ENCODE results near the gene WDFY3. TPM values are rescaled to one million over a fixed set of nuclear protein-coding genes. Genes with fewer than 3 reads are reported as not detected.

Gene WDFY3
- total and polyA plus RNA-seq, 7 donors = 3.2 to 54.2 (median 38.2) TPM

- Histone ChIP-seq H3K27me3 (ENCODE audit: insufficient read depth in 3 of 3, low read length in 2 of 3) (no peaks in the 10 kb centered on the region), H3K9me3 (no peaks in the 10 kb centered on the region), H3K4me1 (peaks cover 6% of the 10 kb centered on the region), H3K4me3 (no peak overlapping the region), H3K27ac (no peak overlapping the region), H3K36me3 (ENCODE audit: insufficient read depth in 1 of 2, low read depth in 1 of 2) (peaks cover 4 to 21% of the 10 kb centered on the region in 2 donors)
- TF ChIP-seq CTCF (IDR thresholded peaks at IDR 0.05) = no peak
- ATAC-seq = no peak
- DNase-seq = no peak
- 54 to 83% (median 65%) methylated on average over 2 of the region's 2 CpGs for WGBS, 3 donors
- intact Hi-C loops (cut with DNase I) = loop anchor here in 1 of 2 donors (5.0 kb wide), 1 partner anchor 576 kb away; no protein-coding TSS in a partner anchor
These were observed 35.2 kb downstream of the WDFY3 start for GRCh38 chr4:84931274-84931673.

GRCh38 chr4:84928089-84928488 lies 38.4 kb downstream of the WDFY3 start:
- TF ChIP-seq CTCF (IDR thresholded peaks at IDR 0.05) = no peak
- WGBS, 3 donors = 95 to 98% (median 97%) methylated on average over 5 of the region's 5 CpGs
- Histone ChIP-seq H3K27me3 (ENCODE audit: insufficient read depth in 3 of 3, low read length in 2 of 3) (no peaks in the 10 kb centered on the region), H3K27ac (no peak overlapping the region), H3K36me3 (ENCODE audit: insufficient read depth in 1 of 2, low read depth in 1 of 2) (peaks cover 4 to 21% of the 10 kb centered on the region in 2 donors), H3K4me3 (no peak overlapping the region), H3K9me3 (no peaks in the 10 kb centered on the region), H3K4me1 (peaks cover 6% of the 10 kb centered on the region)
- DNase-seq = no peak
- intact Hi-C loops (cut with DNase I) = no loop called here
- no peak for ATAC-seq

GRCh38 chr4:84927428-84927827 lies 39.1 kb downstream of the WDFY3 start:
- intact Hi-C loops (cut with DNase I) = no loop called here
- H3K4me3 ChIP-seq = no peak overlapping the region
- H3K9me3 ChIP-seq = no peaks in the 10 kb centered on the region
- peaks cover 4 to 21% of the 10 kb centered on the region in 2 donors for H3K36me3 ChIP-seq (ENCODE audit: insufficient read depth in 1 of 2, low read depth in 1 of 2)
- no peak overlapping the region for H3K27ac ChIP-seq
- ATAC-seq = no peak
- H3K4me1 ChIP-seq = peaks cover 6% of the 10 kb centered on the region
- WGBS, 3 donors = 70 to 97% (median 75%) methylated on average over 2 of the region's 2 CpGs
- TF ChIP-seq CTCF (IDR thresholded peaks at IDR 0.05) = no peak
- no peak for DNase-seq
- no peaks in the 10 kb centered on the region for H3K27me3 ChIP-seq (ENCODE audit: insufficient read depth in 3 of 3, low read length in 2 of 3)

- Histone ChIP-seq H3K27me3 (ENCODE audit: insufficient read depth in 3 of 3, low read length in 2 of 3) (no peaks in the 10 kb centered on the region), H3K4me1 (peaks cover 7% of the 10 kb centered on the region), H3K36me3 (ENCODE audit: insufficient read depth in 1 of 2, low read depth in 1 of 2) (peaks cover 0 to 6% of the 10 kb centered on the region in 2 donors), H3K27ac (no peak overlapping the region), H3K4me3 (no peak overlapping the region), H3K9me3 (no peaks in the 10 kb centered on the region)
- no peak for ATAC-seq
- intact Hi-C loops (cut with DNase I) = no loop called here
- DNase-seq = no peak
- TF ChIP-seq CTCF (IDR thresholded peaks at IDR 0.05) = no peak
- WGBS, 3 donors = 63 to 75% (median 65%) methylated on average over 1 of the region's 1 CpG
These were observed 40.9 kb downstream of the WDFY3 start for GRCh38 chr4:84925558-84925957.

GRCh38 chr4:84924434-84924833 lies 42.1 kb downstream of the WDFY3 start:
- 64 to 80% (median 64%) methylated on average over 1 of the region's 1 CpG for WGBS, 3 donors
- no peak for TF ChIP-seq CTCF (IDR thresholded peaks at IDR 0.05)

More at GRCh38 chr4:84924434-84924833, 42.1 kb downstream of the WDFY3 start:
- no peaks in the 10 kb centered on the region for H3K27me3 ChIP-seq (ENCODE audit: insufficient read depth in 3 of 3, low read length in 2 of 3)
- no peak overlapping the region for H3K27ac ChIP-seq
- H3K4me1 ChIP-seq = peaks cover 8% of the 10 kb centered on the region
- intact Hi-C loops (cut with DNase I) = no loop called here
- H3K9me3 ChIP-seq = no peaks in the 10 kb centered on the region
- ATAC-seq (no peak), DNase-seq (no peak)
- H3K4me3 ChIP-seq = no peak overlapping the region
- H3K36me3 ChIP-seq (ENCODE audit: insufficient read depth in 1 of 2, low read depth in 1 of 2) = peaks cover 0 to 4% of the 10 kb centered on the region in 2 donors

Measured in psoas muscle (tissue), 8 donors.